Measurements from ENCODE around the gene KLHL21. TPM values are rescaled to one million over a fixed set of nuclear protein-coding genes. Genes with fewer than 3 reads are reported as not detected.

Gene KLHL21
- total RNA-seq, 1 donor from 2014 or later = 42.3 TPM

DNA sequence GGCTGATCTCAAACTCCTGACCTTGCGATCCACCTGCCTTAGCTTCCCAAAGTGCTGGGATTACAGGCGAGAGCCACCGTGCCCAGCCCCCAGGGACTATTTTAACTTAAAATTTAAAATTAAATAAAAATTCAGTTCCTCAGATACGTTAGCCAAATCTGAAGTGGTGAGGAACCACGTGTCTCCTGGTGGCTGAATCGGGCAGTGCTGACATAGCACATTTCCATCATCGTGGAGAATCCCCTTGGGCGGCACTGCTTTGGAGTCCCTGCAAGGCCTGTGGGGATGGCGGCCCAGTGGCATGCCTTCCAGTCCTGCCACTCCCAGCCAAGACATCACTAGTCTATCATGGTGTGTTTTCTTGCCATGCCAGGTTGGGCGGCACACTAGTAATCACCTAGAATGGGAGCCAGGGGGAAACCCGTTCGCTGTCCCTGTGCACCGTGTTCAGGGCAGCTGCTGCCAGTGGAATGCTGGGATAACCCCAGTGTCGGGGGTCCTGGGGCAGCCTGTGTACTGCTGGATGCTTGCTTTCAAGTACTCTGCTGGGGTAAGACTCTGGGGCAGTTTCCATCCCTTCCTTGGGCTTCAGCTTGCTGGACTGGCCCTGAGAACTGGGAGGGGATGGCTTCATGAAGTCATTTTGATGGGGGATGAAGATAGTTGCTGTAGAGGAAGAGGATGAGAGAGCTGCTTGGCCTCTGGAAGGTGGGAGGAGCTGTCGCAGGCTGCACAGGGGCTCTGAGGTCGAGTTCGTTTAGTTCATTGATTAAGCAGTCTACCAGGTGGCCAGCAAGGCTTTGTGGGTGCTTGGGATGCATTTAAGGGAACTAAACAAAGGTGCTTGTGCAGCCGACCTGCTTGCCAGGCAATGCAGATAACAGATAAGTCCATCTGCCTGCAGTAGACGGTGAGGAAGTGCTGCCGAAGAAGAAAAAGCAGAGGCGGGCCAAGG lies 18.3 kb downstream of the KLHL21 start:
- peaks cover 10% of the 10 kb centered on the region for H3K4me1 ChIP-seq (ENCODE audit: insufficient read depth, low read length)
- no peak for TF ChIP-seq EZH2 (IDR thresholded peaks at IDR 0.05; ENCODE audit: insufficient read depth, low read length)
- peak; percentile 7 for TF ChIP-seq CTCF (IDR thresholded peaks at IDR 0.05; ENCODE audit: insufficient read depth, low read depth, low read length)
- no peak overlapping the region for H3K27ac ChIP-seq (ENCODE audit: low read depth, low read length)
- H4K20me1 ChIP-seq (ENCODE audit: insufficient read depth, low read length) = peaks cover 62% of the 10 kb centered on the region
- H3K4me3 ChIP-seq (ENCODE audit: insufficient read depth, low read depth, low read length) = no peak overlapping the region
- no peaks in the 10 kb centered on the region for H3K36me3 ChIP-seq (ENCODE audit: insufficient read depth, low read length)
- Mint-ChIP-seq H3K27ac (ENCODE audit: unreplicated experiment) (peak overlapping the region; percentile 41), H3K27me3 (ENCODE audit: low read depth, unreplicated experiment) (no peaks in the 10 kb centered on the region), H3K4me1 (ENCODE audit: low read depth, unreplicated experiment) (peaks cover 13% of the 10 kb centered on the region), H3K4me3 (ENCODE audit: unreplicated experiment) (peak overlapping the region; percentile 71), H3K36me3 (ENCODE audit: low read depth, unreplicated experiment) (peaks cover 7% of the 10 kb centered on the region), H3K9me3 (ENCODE audit: unreplicated experiment) (no peaks in the 10 kb centered on the region)
- DNase-seq (ENCODE audit: low read depth) = no peak
- peaks cover 32% of the 10 kb centered on the region for H3K79me2 ChIP-seq (ENCODE audit: insufficient read depth, low read length)
- no peaks in the 10 kb centered on the region for H3K27me3 ChIP-seq (ENCODE audit: insufficient read depth, low read length)
- H2AFZ ChIP-seq (ENCODE audit: low read depth, low read length) = no peak overlapping the region
- H3K9me3 ChIP-seq (ENCODE audit: insufficient read depth, low read depth, low read length) = no peaks in the 10 kb centered on the region
- no peak overlapping the region for H3K9ac ChIP-seq (ENCODE audit: low read length)
- FAIRE-seq = no peak
- H3K4me2 ChIP-seq (ENCODE audit: low read length) = no peak overlapping the region

GRCh38 chr1:6582370-6582769 lies 20.3 kb downstream of the KLHL21 start:
- TF ChIP-seq CTCF (IDR thresholded peaks at IDR 0.05; ENCODE audit: insufficient read depth, low read depth, low read length) = no peak
- no peak for TF ChIP-seq EZH2 (IDR thresholded peaks at IDR 0.05; ENCODE audit: insufficient read depth, low read length)
- Mint-ChIP-seq H3K36me3 (ENCODE audit: low read depth, unreplicated experiment) (peaks cover 3% of the 10 kb centered on the region), H3K9me3 (ENCODE audit: unreplicated experiment) (no peaks in the 10 kb centered on the region), H3K27me3 (ENCODE audit: low read depth, unreplicated experiment) (no peaks in the 10 kb centered on the region), H3K27ac (ENCODE audit: unreplicated experiment) (no peak overlapping the region), H3K4me1 (ENCODE audit: low read depth, unreplicated experiment) (peaks cover 25% of the 10 kb centered on the region), H3K4me3 (ENCODE audit: unreplicated experiment) (no peak overlapping the region)
- Histone ChIP-seq H3K79me2 (ENCODE audit: insufficient read depth, low read length) (peaks cover 32% of the 10 kb centered on the region), H3K27ac (ENCODE audit: low read depth, low read length) (no peak overlapping the region), H3K4me1 (ENCODE audit: insufficient read depth, low read length) (peaks cover 12% of the 10 kb centered on the region), H3K9me3 (ENCODE audit: insufficient read depth, low read depth, low read length) (no peaks in the 10 kb centered on the region), H3K36me3 (ENCODE audit: insufficient read depth, low read length) (no peaks in the 10 kb centered on the region), H3K9ac (ENCODE audit: low read length) (no peak overlapping the region), H3K4me2 (ENCODE audit: low read length) (peak overlapping the region; percentile 6), H3K27me3 (ENCODE audit: insufficient read depth, low read length) (no peaks in the 10 kb centered on the region), H2AFZ (ENCODE audit: low read depth, low read length) (no peak overlapping the region), H3K4me3 (ENCODE audit: insufficient read depth, low read depth, low read length) (no peak overlapping the region), H4K20me1 (ENCODE audit: insufficient read depth, low read length) (peaks cover 46% of the 10 kb centered on the region)
- no peak for FAIRE-seq
- no peak for DNase-seq (ENCODE audit: low read depth)

Measured in astrocyte (in vitro differentiated cells and primary cell).